GM12878 (cell line): Measurements from ENCODE around the gene SLC25A3. TPM values are rescaled to one million over a fixed set of nuclear protein-coding genes. Genes with fewer than 3 reads are reported as not detected.

Experiments used
- ATAC-seq: fragments of 200-7000 bp; cut with Tn5 transposase; 3 replicates; pipeline ENCODE4 v1.9.1; 2020; ENCODE audit warnings: mild to moderate bottlenecking, moderate library complexity
- BruUV-seq: library from RNA; stranded (reverse); fragments of 400-500 nt; replicated peaks from 2 replicates; lab custom pipeline; 2021; lab: Mats Ljungman, UMichigan
- CTCF ChIA-PET: fragments of 300-600 bp; sonication (Branson Sonifier 250); formaldehyde crosslinking; extraction: SDS; loops from one replicate; lab custom pipeline; 2021; ENCODE audit warnings: inconsistent platforms; lab: Yijun Ruan, JAX
- POLR2A ChIA-PET: fragments of 350-600 bp; formaldehyde crosslinking; extraction: SDS; loops from one replicate; lab custom pipeline; 2021; ENCODE audit warnings: inconsistent platforms; lab: Charles Lee
- RAD21 ChIA-PET: fragments of 300-600 bp; sonication (Branson Sonifier 250); formaldehyde crosslinking; loops from one replicate; lab custom pipeline; 2023; ENCODE audit warnings: antibody characterized with exemption; ENCODE audit not compliant: unreplicated experiment; lab: Charles Lee
- SMC1A ChIA-PET: fragments of 300-600 bp; sonication (Branson Sonifier 250); formaldehyde crosslinking; loops from one replicate; lab custom pipeline; 2023; ENCODE audit not compliant: unreplicated experiment, uncharacterized antibody; lab: Charles Lee
- DNase-seq: peaks from one replicate; pipeline ENCODE4 v3.0.0-alpha.2; 2011; ENCODE audit warnings: low read depth, low spot score
- FAIRE-seq: peaks from 3 replicates; lab custom pipeline; 2011; peaks lifted over from hg19 to GRCh38; lab: Jason Lieb, UNC
- H2AFZ ChIP-seq: 2 replicates; pipeline ENCODE4 v1.6.0; 2011; ENCODE audit warnings: low read depth, low read length, control low read depth; ENCODE audit not compliant: control insufficient read depth
- H3K27ac ChIP-seq: 2 replicates; pipeline ENCODE4 v1.5.1; 2011; ENCODE audit warnings: control low read depth; ENCODE audit not compliant: control insufficient read depth, insufficient read depth
- H3K27me3 ChIP-seq, 2 experiments: replicated peaks in 1 of 2; 2 replicates each; pipeline versions ENCODE4 v1.6.0 to v1.6.1; 2011; ENCODE audit warnings: low read length in 1 of 2; ENCODE audit not compliant: control insufficient read depth in 2 of 2, insufficient read depth in 2 of 2
- H3K36me3 ChIP-seq, 2 experiments: 2 replicates each; pipeline ENCODE4 v1.5.1; 2011; ENCODE audit warnings: low read length in 1 of 2; ENCODE audit not compliant: control insufficient read depth in 2 of 2, insufficient read depth in 2 of 2
- H3K4me1 ChIP-seq: 2 replicates; pipeline ENCODE4 v1.6.1; 2011; ENCODE audit warnings: mild to moderate bottlenecking, low read length, moderate library complexity, mixed read lengths; ENCODE audit not compliant: control insufficient read depth, insufficient read depth
- H3K4me2 ChIP-seq: 2 replicates; pipeline ENCODE4 v1.6.0; 2011; ENCODE audit warnings: control low read depth; ENCODE audit not compliant: control insufficient read depth, insufficient read depth
- H3K4me3 ChIP-seq: fragments of 200-600 bp; sonication (generic); 2 replicates; pipeline ENCODE4 v1.5.1; 2016
- H3K79me2 ChIP-seq: 2 replicates; pipeline ENCODE4 v1.6.0; 2011; ENCODE audit warnings: low read length; ENCODE audit not compliant: control insufficient read depth, insufficient read depth
- H3K9ac ChIP-seq: 2 replicates; pipeline ENCODE4 v1.8.0; 2011; ENCODE audit warnings: low read length, control low read depth, mixed read lengths; ENCODE audit not compliant: control insufficient read depth, insufficient read depth
- H3K9me3 ChIP-seq: replicated peaks from 3 replicates; pipeline ENCODE4 v1.5.1; 2011; ENCODE audit warnings: mild to moderate bottlenecking, low read length; ENCODE audit not compliant: control insufficient read depth, insufficient read depth
- H4K20me1 ChIP-seq: 2 replicates; pipeline ENCODE4 v1.6.0; 2011; ENCODE audit not compliant: control insufficient read depth, insufficient read depth
- GABPA ChIP-seq: IDR thresholded peaks from 2 replicates; pipeline ENCODE4 v1.6.1; 2014; ENCODE audit warnings: antibody characterized with exemption, low read depth, mild to moderate bottlenecking, inconsistent platforms
- HSF1 ChIP-seq: fragments of 150-350 bp; IDR thresholded peaks from 2 replicates; pipeline ENCODE4 v1.6.1; 2014; ENCODE audit warnings: mild to moderate bottlenecking, low read depth, low read length
- POLR2AphosphoS5 ChIP-seq: IDR thresholded peaks from 2 replicates; pipeline ENCODE4 v1.6.1; 2011; ENCODE audit warnings: mild to moderate bottlenecking, low read length, inconsistent platforms
- TCF3 ChIP-seq: IDR thresholded peaks from 2 replicates; pipeline ENCODE4 v1.6.1; 2012; ENCODE audit warnings: low read depth, mild to moderate bottlenecking, low read length, borderline replicate concordance; ENCODE audit not compliant: insufficient read depth
- USF1 ChIP-seq: IDR thresholded peaks from 2 replicates; pipeline ENCODE4 v1.6.1; 2011; ENCODE audit warnings: borderline replicate concordance, low read depth, mild to moderate bottlenecking, moderate library complexity, mixed read lengths, low read length; ENCODE audit not compliant: insufficient read depth; ENCODE audit errors: extremely low read length
- WGBS: methylation state at CpG from one replicate; pipeline ENCODE4 v1.1.6; 2016; ENCODE audit warnings: low lambda C conversion rate; ENCODE audit not compliant: insufficient replicate concordance, insufficient coverage; ENCODE audit errors: missing lambda C conversion rate; 5-methylcytosine and 5-hydroxymethylcytosine counted together
- in situ Hi-C: fragments of 300-500 bp; cut with MboI; formaldehyde crosslinking; loops from 9 replicates; pipeline ENCODE4 v1.14.3; 2018; ENCODE audit warnings: mixed read lengths
- intact Hi-C: fragments of 100-400 bp; cut with micrococcal nuclease; formaldehyde crosslinking; loops from one replicate; pipeline ENCODE4 v1.14.2; 2022; ENCODE audit not compliant: unreplicated experiment
- polyA plus RNA-seq, 11 experiments: library from polyadenylated mRNA; depleted of rRNA in 4 of 11; unstranded in 6 of 11; stranded (reverse) in 5 of 11; fragments of >200 nt; fragmentation: Nextera tagmentation in 4 of 11; fragmentation: Illumina TruSeq in 1 of 11; extraction: Ambion mirVana in 4 of 11; extraction: Trizol in 1 of 11; gene quantifications; 1 replicate in 1 of 11; 2 replicates in 10 of 11; pipeline versions ENCODE4 v1.2.1 to v1.2.3, GENCODE V29; 2011 to 2016; ENCODE audit warnings: inconsistent platforms in 2 of 11, missing spikeins in 2 of 11, low read depth in 1 of 11
- total RNA-seq, 4 experiments: library from RNA; depleted of rRNA in 3 of 4; stranded (reverse); fragments of >200 nt in 3 of 4; fragmentation: Illumina TruSeq in 1 of 4; extraction: Trizol in 1 of 4; gene quantifications; 2 replicates each; pipeline versions ENCODE4 v1.2.1 to v1.2.3, GENCODE V29; 2013 to 2021

SLC25A3 gene
- total and polyA plus RNA-seq, 10 of the 15 experiments (the other 5 are each of a cell fraction or from before 2014, with no cell fraction given) = 314 to 700 (median 589) TPM

GRCh38 chr12:98579835-98580234 is 13.7 kb upstream of the SLC25A3 start:
- FAIRE-seq = no peak
- no peak overlapping the region for H2AFZ ChIP-seq

More at GRCh38 chr12:98579835-98580234, 13.7 kb upstream of the SLC25A3 start:
- Histone ChIP-seq H3K4me1 (no peaks in the 10 kb centered on the region), H3K4me2 (no peak overlapping the region)
- DNase-seq = no peak
- no peak for TF ChIP-seq POLR2AphosphoS5
- no peak for TF ChIP-seq TCF3
- no peak for TF ChIP-seq USF1
- no peak for TF ChIP-seq GABPA
- TF ChIP-seq HSF1 = no peak
- TF ChIP-seq, all 136 proteins: peak for 0
- BruUV-seq = no TSS peak
- RAD21 ChIA-PET = no interaction called here
- H3K4me3 ChIP-seq = no peak overlapping the region
- SMC1A ChIA-PET = interaction anchor here (0.6 kb wide), 1 partner anchor 23 kb away, joined by 3 read pairs; no protein-coding TSS in a partner anchor
- no peaks in the 10 kb centered on the region for H3K36me3 ChIP-seq
- H3K79me2 ChIP-seq = no peaks in the 10 kb centered on the region
- ATAC-seq = no peak
- no peak overlapping the region for H3K27ac ChIP-seq
- H3K9me3 ChIP-seq = no peaks in the 10 kb centered on the region
- no peak overlapping the region for H3K9ac ChIP-seq
- in situ Hi-C loops (no loop called here), intact Hi-C loops (no loop called here)
- whole genome bisulfite sequencing = 84% methylated on average over 3 of the region's 3 CpGs
- no peaks in the 10 kb centered on the region for H4K20me1 ChIP-seq
- POLR2A ChIA-PET = no interaction called here
- H3K27me3 ChIP-seq = no peaks in the 10 kb centered on the region
- CTCF ChIA-PET = interaction anchor here (0.6 to 1.2 kb wide), 3 partner anchors 8 to 42 kb away, joined by 4 read pairs; no protein-coding TSS in a partner anchor
